ENCODE results near the gene PTPRD. TPM values are rescaled to one million over a fixed set of nuclear protein-coding genes. Genes with fewer than 3 reads are reported as not detected.

PTPRD gene
- total RNA-seq, 1 experiment from 2014 or later: not detected

GRCh38 chr9:8632493-8632892, 1980.3 kb downstream of the PTPRD start:
- intact Hi-C loops (cut with micrococcal nuclease; ENCODE audit: unreplicated experiment): no loop called here
- CTCF ChIA-PET: no interaction called here
- no peaks in the 10 kb centered on the region for H3K4me1 ChIP-seq (ENCODE audit: insufficient read depth, low read length, poor library complexity, severe bottlenecking)
- BruUV-seq (replicated peaks): no TSS peak
- POLR2A ChIA-PET (ENCODE audit: low non-redundant PET): no interaction called here
- DNase-seq (ENCODE audit: low spot score): no peak
- no peak overlapping the region for H3K4me3 ChIP-seq (ENCODE audit: low read depth, low read length, poor library complexity, severe bottlenecking)
- TF ChIP-seq EZH2 (IDR thresholded peaks at IDR 0.05; ENCODE audit: borderline replicate concordance, low read depth, low read length, poor library complexity, severe bottlenecking): no peak
- TF ChIP-seq, protein P1, sequence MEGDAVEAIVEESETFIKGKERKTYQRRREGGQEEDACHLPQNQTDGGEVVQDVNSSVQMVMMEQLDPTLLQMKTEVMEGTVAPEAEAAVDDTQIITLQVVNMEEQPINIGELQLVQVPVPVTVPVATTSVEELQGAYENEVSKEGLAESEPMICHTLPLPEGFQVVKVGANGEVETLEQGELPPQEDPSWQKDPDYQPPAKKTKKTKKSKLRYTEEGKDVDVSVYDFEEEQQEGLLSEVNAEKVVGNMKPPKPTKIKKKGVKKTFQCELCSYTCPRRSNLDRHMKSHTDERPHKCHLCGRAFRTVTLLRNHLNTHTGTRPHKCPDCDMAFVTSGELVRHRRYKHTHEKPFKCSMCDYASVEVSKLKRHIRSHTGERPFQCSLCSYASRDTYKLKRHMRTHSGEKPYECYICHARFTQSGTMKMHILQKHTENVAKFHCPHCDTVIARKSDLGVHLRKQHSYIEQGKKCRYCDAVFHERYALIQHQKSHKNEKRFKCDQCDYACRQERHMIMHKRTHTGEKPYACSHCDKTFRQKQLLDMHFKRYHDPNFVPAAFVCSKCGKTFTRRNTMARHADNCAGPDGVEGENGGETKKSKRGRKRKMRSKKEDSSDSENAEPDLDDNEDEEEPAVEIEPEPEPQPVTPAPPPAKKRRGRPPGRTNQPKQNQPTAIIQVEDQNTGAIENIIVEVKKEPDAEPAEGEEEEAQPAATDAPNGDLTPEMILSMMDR (conservative IDR thresholded peaks at IDR 0.05; ENCODE audit: low read depth, low read length): no peak
- no peaks in the 10 kb centered on the region for H3K36me3 ChIP-seq (ENCODE audit: insufficient read depth, low read length, poor library complexity, severe bottlenecking)
- H3K27ac ChIP-seq (ENCODE audit: low read depth, low read length, poor library complexity, severe bottlenecking): no peak overlapping the region
- H3K27me3 ChIP-seq (replicated peaks; ENCODE audit: insufficient read depth, low read depth, low read length, poor library complexity): peaks cover 28% of the 10 kb centered on the region
- H3K9me3 ChIP-seq (ENCODE audit: low read depth, low read length, poor library complexity, severe bottlenecking): no peaks in the 10 kb centered on the region

- BruUV-seq (replicated peaks): no TSS peak
- TF ChIP-seq, protein P1 (conservative IDR thresholded peaks at IDR 0.05; ENCODE audit: low read depth, low read length): no peak
- TF ChIP-seq EZH2 (IDR thresholded peaks at IDR 0.05; ENCODE audit: borderline replicate concordance, low read depth, low read length, poor library complexity, severe bottlenecking): no peak
- Histone ChIP-seq H3K27me3 (replicated peaks; ENCODE audit: insufficient read depth, low read depth, low read length, poor library complexity) (peaks cover 36% of the 10 kb centered on the region), H3K27ac (ENCODE audit: low read depth, low read length, poor library complexity, severe bottlenecking) (no peak overlapping the region), H3K4me3 (ENCODE audit: low read depth, low read length, poor library complexity, severe bottlenecking) (no peak overlapping the region), H3K9me3 (ENCODE audit: low read depth, low read length, poor library complexity, severe bottlenecking) (no peaks in the 10 kb centered on the region), H3K36me3 (ENCODE audit: insufficient read depth, low read length, poor library complexity, severe bottlenecking) (no peaks in the 10 kb centered on the region), H3K4me1 (ENCODE audit: insufficient read depth, low read length, poor library complexity, severe bottlenecking) (no peaks in the 10 kb centered on the region)
- DNase-seq (ENCODE audit: low spot score): no peak
- intact Hi-C loops (cut with micrococcal nuclease; ENCODE audit: unreplicated experiment): loop anchor here (10.0 kb wide), 1 partner anchor 64 kb away; no protein-coding TSS in a partner anchor
- CTCF ChIA-PET: no interaction called here
- POLR2A ChIA-PET (ENCODE audit: low non-redundant PET): no interaction called here
These were observed 1984.0 kb downstream of the PTPRD start for GRCh38 chr9:8628791-8629190.

GRCh38 chr9:8627976-8628679, 1984.7 kb downstream of the PTPRD start:
- Histone ChIP-seq H3K27ac (ENCODE audit: low read depth, low read length, poor library complexity, severe bottlenecking) (no peak overlapping the region), H3K4me3 (ENCODE audit: low read depth, low read length, poor library complexity, severe bottlenecking) (no peak overlapping the region), H3K4me1 (ENCODE audit: insufficient read depth, low read length, poor library complexity, severe bottlenecking) (no peaks in the 10 kb centered on the region), H3K36me3 (ENCODE audit: insufficient read depth, low read length, poor library complexity, severe bottlenecking) (no peaks in the 10 kb centered on the region), H3K9me3 (ENCODE audit: low read depth, low read length, poor library complexity, severe bottlenecking) (no peaks in the 10 kb centered on the region), H3K27me3 (replicated peaks; ENCODE audit: insufficient read depth, low read depth, low read length, poor library complexity) (peaks cover 36% of the 10 kb centered on the region)
- TF ChIP-seq, protein P1 (conservative IDR thresholded peaks at IDR 0.05; ENCODE audit: low read depth, low read length): no peak
- no peak for TF ChIP-seq EZH2 (IDR thresholded peaks at IDR 0.05; ENCODE audit: borderline replicate concordance, low read depth, low read length, poor library complexity, severe bottlenecking)
- DNase-seq (ENCODE audit: low spot score): no peak
- POLR2A ChIA-PET (ENCODE audit: low non-redundant PET): no interaction called here
- CTCF ChIA-PET: no interaction called here
- intact Hi-C loops (cut with micrococcal nuclease; ENCODE audit: unreplicated experiment): loop anchor here (10.0 kb wide), 1 partner anchor 63 kb away; no protein-coding TSS in a partner anchor
- BruUV-seq (replicated peaks): no TSS peak
